HG02970 (cell line): ENCODE results near the gene DOCK4.

Source experiments
- ATAC-seq: cut with Tn5 transposase; IDR thresholded peaks from one replicate; pipeline ENCODE4 v1.9.1; 2021; ENCODE audit warnings: mild to moderate bottlenecking, moderate library complexity, moderate number of reproducible peaks; ENCODE audit not compliant: unreplicated experiment, low FRiP score

DOCK4 gene

DNA sequence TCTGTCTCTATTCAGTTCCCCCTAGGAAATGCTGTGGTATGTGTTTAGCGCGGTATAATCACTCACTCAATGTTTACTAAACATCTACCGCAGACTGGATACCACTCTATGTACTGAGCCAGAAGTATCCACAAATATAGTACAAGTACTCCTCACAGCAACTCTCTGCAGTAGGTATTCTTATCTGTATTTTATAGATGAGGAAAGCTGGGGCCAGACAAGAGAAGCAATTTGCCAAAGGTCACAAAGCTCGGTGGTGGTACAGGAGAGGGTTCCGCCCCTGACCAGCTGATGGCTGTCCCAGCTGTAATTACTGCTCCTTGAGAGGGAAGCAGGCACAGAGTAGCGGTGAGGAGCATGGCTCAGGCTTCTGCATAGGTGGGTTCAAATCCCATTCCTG is 184.1 kb downstream of the DOCK4 start:
- ATAC-seq = no peak

DNA sequence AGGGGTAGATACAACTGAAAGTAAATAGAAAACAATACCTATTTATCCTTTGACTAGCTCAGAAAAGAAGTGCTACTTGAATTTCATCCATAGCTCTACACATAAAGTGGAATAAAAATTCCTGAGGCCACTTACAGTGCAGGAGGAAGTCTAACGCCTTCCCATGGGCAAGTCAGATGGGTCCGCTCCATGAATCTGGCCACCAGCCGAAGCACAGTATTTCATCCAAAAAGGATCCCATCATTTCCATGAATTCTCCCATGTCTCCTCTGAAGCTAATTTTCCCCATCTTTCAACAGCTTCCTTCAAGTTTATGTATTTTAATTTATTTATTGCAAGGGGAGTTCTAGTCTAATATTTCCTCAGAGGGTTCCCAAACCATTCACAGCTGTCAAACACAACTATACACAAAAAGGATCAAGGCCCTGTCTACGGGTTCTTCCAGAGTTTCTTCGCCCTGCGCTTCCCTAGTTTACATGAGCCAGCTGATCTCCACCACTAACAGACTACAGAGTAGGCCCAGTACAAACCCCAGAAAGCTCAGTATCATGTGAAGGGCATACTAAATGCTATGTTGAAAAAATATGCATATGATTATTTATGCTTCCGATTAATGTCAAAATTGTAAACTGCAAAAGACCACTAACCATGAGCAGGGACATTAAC is 184.7 kb downstream of the DOCK4 start:
- no peak for ATAC-seq

DNA sequence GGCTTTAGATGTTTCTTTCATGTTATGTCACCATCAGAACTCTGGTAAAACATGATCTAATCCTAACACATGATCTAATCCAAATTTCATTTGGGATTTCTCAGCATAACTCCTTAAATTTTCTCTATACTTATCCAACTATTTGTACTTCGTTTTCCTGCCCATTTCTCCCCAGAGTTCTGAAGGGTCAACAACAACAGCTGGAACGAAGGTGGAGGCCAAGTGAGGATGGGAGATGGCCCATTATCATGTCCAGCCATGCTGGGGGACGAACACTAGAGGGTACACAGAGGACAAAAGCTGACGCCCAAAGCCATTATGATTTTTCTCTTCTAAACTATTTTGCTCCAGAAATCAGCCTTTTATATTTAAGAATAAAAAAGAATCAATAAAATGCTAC is 185.4 kb downstream of the DOCK4 start:
- ATAC-seq = no peak

DNA sequence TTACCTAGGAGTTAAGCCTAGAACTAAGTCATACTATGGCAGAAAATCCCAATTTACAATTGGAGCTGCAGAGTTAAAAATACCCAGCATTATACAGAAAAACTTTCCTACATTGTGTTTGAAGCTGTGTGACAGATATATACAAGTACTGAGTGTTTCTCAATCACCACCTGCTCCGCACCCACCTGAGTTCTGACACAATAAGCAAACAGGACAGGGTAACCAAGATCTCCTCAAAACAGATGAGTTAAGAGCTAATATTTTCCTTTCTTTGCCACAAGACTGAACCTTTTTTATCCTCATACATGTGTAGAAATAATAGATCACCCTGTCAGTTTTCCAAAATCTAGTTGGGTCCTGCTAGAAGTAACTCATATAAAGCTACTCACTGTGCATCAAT is 186.3 kb downstream of the DOCK4 start:
- ATAC-seq = no peak

DNA sequence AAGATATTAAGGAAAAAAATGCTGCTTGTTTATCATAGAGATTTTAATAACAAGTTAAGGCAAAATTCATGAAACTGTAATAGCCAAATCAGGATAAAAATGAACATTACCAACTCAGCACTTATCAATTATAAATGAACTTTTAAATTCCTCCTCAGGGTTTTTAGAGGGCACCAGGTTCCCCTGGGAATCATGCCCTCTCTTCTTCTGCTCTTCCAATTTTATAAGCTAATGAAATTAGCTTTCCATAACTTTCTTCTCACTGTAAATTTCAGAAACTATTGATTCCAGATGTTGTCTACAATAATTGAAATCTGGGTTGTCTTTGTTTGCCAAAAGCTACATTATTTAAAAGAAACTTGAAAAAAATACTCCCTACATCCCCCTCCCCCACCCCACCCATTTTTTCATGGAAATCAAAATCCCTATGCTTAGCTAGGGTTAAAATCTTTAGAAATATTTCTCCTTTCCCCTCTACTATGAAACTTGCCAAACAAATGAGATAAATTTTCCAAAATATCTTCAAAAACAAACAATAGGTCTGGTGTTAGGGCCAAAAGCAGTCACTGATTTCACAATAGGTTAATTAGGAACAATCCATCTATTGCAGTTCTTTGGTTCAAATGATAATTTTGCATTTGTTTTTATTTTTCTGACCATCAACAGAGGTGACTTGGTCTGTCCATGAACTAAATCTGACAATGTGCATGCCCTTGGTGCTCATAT is 187.7 kb downstream of the DOCK4 start:
- ATAC-seq = no peak

DNA sequence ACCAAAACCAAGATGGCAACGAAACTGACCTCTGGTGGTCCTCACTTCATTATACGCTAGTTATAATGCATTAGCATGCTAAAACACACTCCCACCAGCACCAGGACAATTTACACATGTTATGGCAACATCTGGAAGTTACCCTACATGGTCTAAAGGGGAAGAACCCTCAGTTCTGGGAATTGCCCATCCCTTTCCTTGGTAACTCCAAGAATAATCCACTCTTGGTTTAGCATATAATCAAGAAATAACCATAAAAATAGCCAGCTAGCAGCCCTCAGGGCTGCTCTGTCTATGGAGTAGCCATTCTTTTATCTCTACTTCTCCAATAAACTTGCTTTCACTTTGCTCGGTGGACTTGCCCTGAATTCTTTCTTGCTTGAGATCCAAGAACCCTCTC is 191.1 kb downstream of the DOCK4 start:
- no peak for ATAC-seq

DNA sequence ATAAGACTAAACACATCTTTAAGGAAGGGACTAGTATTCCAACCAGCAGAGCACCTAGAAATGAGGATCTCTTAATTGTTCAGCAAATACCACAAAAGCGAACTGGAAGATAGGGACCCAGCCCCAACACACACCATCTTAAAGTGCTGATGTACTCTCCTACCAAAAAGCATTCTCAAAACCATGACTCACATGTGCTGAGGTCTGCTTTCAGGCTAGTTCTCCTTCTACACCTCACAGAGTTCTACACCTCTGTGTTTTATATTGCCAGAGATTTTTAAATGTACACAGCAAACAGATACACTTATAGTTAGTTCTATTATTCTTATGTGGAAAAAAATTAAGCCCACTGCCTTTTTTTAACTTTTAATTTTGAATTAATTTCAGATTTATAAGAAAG is 191.9 kb downstream of the DOCK4 start:
- ATAC-seq = no peak

DNA sequence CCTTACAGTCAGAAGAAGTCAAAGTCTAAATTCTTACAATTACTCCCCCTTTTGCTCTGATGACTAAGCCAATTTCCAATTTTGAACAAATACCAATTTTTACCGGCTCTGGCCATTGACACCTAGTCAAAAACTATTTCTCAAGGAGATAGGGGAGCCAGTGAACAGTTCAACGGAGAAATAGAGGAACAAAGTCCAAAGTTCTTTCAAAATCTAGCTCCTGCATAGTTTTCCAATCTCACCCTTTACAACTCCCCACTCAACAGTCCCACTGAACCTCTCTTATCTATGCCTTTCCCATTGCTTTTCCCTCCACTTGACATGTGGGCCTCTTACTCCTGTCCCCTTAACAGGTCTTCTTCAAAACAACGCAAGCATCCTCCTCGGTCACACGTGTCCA is 192.9 kb downstream of the DOCK4 start:
- ATAC-seq = no peak

DNA sequence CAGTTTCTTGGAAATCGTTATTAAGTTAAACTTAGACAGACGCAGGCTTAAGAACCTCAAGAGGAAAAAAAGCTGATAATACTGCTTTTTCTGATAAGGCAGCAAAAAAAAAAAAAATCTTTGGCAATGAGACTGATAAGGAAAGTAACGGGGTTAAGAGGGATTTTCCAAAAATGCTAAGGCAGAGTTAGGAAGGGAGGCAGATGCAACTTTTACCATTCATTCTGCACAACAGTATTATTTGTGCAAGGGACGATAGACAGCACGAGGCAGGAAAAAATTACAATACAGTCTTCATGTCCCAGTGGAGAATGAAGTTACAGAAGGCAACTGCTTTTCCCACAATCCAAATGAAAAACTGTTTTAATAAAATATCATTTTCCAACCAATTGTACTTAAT is 194.0 kb downstream of the DOCK4 start:
- no peak for ATAC-seq

DNA sequence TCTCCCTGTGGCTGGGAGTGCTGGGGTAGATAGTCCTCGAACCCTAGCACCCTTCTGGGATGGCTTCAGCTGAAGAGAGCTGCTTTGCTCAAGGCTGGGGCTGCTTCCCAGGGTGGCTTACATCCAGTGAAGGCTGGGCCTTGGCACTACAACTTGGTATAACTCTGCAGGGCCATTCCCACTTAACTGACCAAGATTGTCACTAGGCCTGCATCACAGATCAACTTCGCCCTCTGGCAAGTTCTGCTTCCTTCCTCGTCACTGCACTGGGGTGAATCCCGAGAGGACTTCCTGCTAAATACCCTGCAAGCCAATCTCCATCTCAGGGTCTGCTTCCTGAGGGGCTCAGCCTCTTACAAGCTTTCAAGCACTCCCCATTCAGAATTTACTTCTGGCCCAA is 195.2 kb downstream of the DOCK4 start:
- ATAC-seq = no peak

DNA sequence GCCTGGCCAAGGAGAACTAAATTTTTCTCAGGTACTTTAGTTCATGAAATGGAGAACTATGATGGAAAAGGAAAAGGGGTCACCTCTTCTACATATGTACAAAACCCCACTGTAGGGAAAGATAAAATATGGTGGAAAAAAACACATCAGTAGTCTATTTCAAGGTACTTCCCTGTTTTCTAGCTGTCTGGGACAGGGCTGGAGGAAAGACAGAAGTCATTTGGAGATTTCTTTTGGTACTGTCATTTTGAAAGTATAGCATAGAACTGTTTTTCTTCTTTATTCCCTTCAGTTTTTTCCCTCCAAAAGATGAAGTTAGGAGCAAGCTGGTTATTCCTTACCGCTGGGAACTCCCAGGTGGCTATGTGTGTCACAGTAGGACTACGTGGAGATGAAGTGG is 196.1 kb downstream of the DOCK4 start:
- ATAC-seq = no peak

DNA sequence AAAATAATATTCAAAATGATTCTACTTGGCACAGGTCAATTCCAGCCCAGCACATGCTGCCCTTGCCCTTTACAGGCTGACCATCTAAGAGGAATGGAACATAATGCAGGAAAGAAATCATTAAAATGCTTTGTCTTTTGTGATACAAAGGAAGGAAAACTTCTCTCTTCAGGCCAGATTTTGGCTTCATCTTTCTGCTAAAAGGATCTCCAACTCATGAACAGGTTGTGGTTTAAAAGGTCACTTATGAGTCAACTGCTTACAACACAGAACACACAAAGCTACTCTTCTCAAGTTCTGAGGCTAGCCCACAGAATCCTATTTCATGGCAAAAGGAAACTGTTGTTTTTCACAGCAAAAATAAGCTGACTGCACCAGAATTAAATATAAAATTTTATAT is 197.1 kb downstream of the DOCK4 start:
- no peak for ATAC-seq

DNA sequence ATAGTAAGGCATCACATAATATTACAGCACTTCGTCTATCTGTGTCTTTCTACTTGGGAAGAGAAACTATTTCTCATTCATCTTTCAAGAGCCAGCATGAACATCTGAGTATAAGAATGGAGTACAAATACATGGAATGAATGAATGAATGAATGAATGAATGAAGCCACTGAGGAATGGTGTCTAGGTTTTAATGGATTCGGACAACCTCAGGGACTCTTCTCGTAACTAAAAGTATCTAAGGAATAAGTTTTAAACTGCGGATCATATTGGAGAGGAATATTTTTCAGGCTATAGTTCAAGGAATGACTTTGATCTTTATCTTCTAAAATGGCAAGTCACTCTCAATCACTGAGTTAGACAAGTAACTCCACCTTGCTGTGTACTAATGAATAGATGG is 199.0 kb downstream of the DOCK4 start:
- no peak for ATAC-seq

DNA sequence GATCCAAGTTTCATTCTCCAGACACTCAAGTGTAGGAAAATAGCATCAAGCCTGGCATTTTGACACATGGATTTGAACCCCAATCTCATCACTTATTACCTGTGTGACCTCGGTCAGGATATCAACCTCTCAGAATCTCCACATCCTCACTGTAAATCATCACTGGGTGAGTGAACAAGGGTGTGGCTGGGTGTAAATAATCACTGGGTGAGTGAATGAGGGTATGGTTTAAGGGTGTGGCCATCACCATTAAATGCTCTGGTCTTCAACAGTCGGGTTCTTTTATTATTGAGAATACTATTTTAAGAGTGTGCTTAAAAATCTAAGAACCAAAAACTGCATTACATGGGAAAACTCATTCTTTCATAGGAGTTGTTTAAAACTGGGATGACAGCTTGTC is 200.1 kb downstream of the DOCK4 start:
- ATAC-seq = no peak

DNA sequence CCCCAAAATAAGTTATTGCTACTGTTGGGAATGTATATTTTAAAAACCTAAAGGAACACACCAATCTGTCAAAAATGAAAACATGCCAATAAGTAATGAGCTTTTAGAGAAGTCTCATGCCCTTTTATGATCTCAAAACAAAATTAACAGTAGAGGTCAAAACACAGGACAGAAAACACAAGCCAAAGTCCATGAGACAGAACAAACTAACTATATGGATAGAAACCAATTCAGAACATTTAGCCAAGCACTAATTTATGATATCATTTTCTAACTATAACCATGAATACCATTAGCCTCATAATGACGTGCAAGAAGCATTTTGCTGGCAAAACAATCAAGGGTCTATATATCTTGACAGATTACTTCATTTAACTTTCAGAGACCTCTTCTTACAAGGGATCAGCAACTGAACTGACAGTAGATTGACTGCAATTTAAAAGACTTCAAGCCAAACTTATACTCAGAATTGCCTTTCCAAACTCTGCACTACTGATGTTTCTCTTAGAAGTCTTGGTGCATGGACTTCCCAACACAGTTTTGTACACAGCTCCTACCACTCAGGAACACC is 200.9 kb downstream of the DOCK4 start:
- ATAC-seq = no peak

DNA sequence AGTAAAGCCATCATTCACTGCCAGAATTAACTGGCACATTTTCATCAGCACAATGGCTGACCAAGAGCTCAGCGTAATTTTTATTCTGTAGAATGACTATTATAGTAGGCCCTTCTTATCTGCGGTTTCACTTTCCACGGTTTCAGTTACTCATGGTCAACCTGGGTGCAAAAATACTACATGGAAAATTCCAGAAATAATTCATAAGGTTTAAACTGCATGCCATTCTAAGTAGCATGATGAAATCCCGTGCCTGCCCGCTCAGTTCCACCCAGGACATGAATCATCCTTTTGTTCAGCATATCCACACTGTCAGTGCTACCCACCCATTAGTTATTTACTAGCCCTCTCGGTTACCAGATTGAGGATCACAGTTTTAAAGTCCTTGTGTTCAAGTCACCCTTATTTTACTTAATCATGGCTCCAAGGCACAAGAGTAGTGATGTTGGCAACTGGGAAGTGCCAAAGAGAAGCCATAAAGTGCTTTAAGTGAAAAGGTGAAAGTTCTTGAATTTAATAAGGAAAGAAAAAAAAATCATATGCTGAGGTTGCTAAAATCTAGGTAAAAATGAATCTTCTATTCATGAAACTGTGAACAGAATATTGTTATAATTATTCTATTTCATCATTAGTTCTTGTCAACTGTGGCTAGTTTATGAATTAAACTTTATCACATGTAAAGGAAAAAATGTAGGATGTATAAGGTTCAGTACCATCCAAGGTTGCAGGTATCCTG is 204.9 kb downstream of the DOCK4 start:
- no peak for ATAC-seq

DNA sequence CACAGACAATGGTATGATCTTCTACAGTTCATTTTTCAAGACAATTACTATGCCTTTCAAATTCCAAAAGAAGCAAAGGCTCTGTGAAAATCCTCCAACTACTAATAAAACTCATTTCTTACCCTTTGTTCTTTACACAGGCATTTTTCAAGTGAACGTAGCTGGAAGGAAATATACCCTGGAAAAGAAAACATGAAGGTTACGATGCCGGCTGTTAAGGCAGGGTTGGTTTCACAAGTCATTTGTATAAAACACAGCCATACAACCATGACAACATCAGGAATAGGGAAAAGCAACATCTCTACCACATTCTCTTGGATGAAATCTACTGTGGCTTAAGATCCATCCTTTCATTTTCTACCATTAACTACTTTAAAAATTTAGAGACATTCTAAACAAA is 207.9 kb downstream of the DOCK4 start:
- ATAC-seq = no peak

DNA sequence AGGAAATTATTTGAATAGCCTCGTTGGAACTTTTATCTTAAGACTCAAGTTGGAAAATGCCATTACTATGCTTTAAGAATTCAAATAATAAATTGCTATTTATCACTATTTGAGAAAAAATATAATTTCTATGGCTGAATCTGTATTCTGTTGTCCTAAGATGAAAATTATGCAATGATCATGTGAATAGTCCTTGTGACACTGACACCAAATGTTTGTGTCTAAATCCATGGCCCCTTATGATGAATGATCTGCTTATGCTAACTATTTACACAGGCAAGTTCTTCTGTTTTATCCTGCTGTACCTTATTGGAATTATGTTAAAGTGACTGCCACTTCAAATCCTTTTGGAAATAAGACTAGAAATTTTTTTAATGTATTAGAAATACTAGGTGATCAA is 208.7 kb downstream of the DOCK4 start:
- ATAC-seq = no peak

DNA sequence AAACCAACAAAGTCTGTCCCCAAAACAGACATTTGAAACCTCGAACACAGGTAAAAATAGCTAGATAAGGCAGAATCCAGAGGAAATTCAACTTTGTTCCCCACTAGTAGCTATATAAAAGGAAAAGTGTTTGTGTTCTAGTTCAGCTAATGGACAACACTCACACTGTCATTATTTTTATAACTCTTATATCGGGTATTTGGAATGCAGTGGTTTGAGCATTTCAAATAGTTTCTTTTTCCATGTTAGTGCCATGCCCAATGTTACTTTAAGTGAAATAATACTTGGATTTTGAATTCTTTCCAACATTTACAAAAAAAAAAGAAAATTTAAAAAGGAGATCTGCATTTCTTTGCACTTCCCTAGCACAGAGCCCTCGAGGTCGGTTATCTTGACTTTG is 213.6 kb downstream of the DOCK4 start:
- no peak for ATAC-seq

DNA sequence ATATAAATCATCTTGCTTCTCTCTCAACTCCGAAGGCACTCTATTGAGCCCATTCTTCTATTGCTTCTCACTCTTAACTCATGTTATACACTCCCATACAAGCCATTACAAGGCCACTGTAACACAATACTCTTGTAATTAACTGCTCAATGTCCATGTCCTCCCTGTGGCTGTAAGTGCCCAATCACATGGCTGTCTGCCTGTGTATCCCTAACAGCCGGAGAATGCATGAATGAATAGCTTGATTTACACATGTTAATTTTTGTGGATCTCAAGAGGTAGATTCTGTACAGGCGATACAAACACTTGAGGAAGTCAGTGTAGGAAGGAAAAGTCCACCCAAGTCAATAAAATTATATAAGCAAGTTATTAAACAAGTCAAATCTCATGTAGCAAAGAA is 215.6 kb downstream of the DOCK4 start:
- ATAC-seq = no peak

DNA sequence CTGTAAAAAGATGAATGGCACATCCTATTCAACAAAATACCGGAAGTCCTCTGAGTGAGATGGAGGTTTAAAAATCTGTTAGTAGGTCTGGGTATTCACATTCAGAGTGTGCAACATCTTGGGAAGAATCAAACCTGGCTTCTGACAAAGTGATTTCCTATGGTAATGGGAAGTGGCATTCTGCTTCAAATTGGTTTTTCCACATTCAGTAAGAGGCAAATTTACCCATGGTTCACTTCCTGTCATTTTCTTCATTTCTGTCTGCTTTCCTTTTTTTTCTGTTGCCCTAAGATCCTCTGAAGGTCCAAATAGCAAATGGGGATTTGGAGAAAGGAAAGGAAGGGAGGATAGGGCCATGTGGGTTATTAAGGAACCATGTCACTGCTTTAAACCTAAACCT is 218.3 kb downstream of the DOCK4 start:
- ATAC-seq = no peak
